GM23338 (cell line): ENCODE data around the gene FARS2. TPM values are rescaled to one million over a fixed set of nuclear protein-coding genes. Genes with fewer than 3 reads are reported as not detected.

Experiments used
- ATAC-seq: fragments of 200-7000 bp; cut with Tn5 transposase; 3 replicates; pipeline ENCODE4 v1.9.1; 2020
- DNase-seq: peaks from one replicate; pipeline ENCODE4 v3.0.0-alpha.2; 2015; ENCODE audit warnings: low spot score
- H2AFZ ChIP-seq: fragments of 200-600 bp; sonication (generic); 2 replicates; pipeline ENCODE4 v1.8.0; 2016; ENCODE audit warnings: antibody characterized with exemption, mild to moderate bottlenecking, moderate library complexity
- H3F3A ChIP-seq: fragments of 200-600 bp; sonication (generic); replicated peaks from 2 replicates; pipeline ENCODE4 v1.8.0; 2017; ENCODE audit warnings: antibody characterized with exemption, mixed run types, low read depth
- H3K27ac ChIP-seq: fragments of 200-600 bp; sonication (generic); 2 replicates; pipeline ENCODE4 v1.6.1; 2016; ENCODE audit warnings: low read depth
- H3K27me3 ChIP-seq: fragments of 200-600 bp; sonication (generic); 2 replicates; pipeline ENCODE4 v1.8.0; 2016; ENCODE audit warnings: mild to moderate bottlenecking, mixed run types, moderate library complexity; ENCODE audit not compliant: insufficient read depth
- H3K36me3 ChIP-seq: fragments of 200-600 bp; sonication (generic); 2 replicates; pipeline ENCODE4 v1.8.0; 2016; ENCODE audit warnings: mild to moderate bottlenecking; ENCODE audit not compliant: insufficient read depth
- H3K4me1 ChIP-seq: fragments of 200-600 bp; sonication (generic); 2 replicates; pipeline ENCODE4 v1.8.0; 2016; ENCODE audit warnings: mild to moderate bottlenecking, moderate library complexity; ENCODE audit not compliant: insufficient read depth
- H3K4me2 ChIP-seq: fragments of 200-600 bp; sonication (generic); 2 replicates; pipeline ENCODE4 v1.7.1; 2017; ENCODE audit warnings: mixed run types
- H3K4me3 ChIP-seq: fragments of 200-600 bp; sonication (generic); 2 replicates; pipeline ENCODE4 v1.6.1; 2016; ENCODE audit warnings: mixed run types
- H3K79me2 ChIP-seq: fragments of 200-600 bp; sonication (generic); replicated peaks from 2 replicates; pipeline ENCODE4 v1.8.0; 2017; ENCODE audit warnings: mild to moderate bottlenecking; ENCODE audit not compliant: insufficient read depth
- H3K9me2 ChIP-seq: fragments of 200-600 bp; sonication (generic); 2 replicates; pipeline ENCODE4 v1.8.0; 2017; ENCODE audit not compliant: insufficient read depth
- H4K20me1 ChIP-seq: fragments of 200-600 bp; sonication (generic); replicated peaks from 2 replicates; pipeline ENCODE4 v1.8.0; 2017; ENCODE audit warnings: mild to moderate bottlenecking; ENCODE audit not compliant: insufficient read depth
- H3K27ac Mint-ChIP-seq: 2 replicates; pipeline ENCODE4 v1.8.0; 2020; ENCODE audit warnings: inconsistent platforms, mild to moderate bottlenecking, moderate library complexity, mixed read lengths
- H3K27me3 Mint-ChIP-seq: 3 replicates; pipeline ENCODE4 v1.8.0; 2022; ENCODE audit warnings: low read depth, mild to moderate bottlenecking, moderate library complexity, mixed read lengths, inconsistent platforms; ENCODE audit not compliant: insufficient read depth, poor library complexity
- H3K36me3 Mint-ChIP-seq: 3 replicates; pipeline ENCODE4 v1.8.0; 2021; ENCODE audit warnings: low read depth, mild to moderate bottlenecking, inconsistent platforms, moderate library complexity, mixed read lengths
- H3K4me1 Mint-ChIP-seq: 3 replicates; pipeline ENCODE4 v1.8.0; 2020; ENCODE audit warnings: mild to moderate bottlenecking, inconsistent platforms, mixed read lengths
- H3K4me3 Mint-ChIP-seq: 3 replicates; pipeline ENCODE4 v1.8.0; 2021; ENCODE audit warnings: moderate library complexity, mild to moderate bottlenecking, inconsistent platforms, mixed read lengths
- H3K9me3 Mint-ChIP-seq: 3 replicates; pipeline ENCODE4 v1.8.0; 2020; ENCODE audit warnings: moderate library complexity, mild to moderate bottlenecking, inconsistent platforms, mixed read lengths
- CREB1 ChIP-seq: fragments of 250-450 bp; sonication (Bioruptor Pico); IDR thresholded peaks from 2 replicates; pipeline ENCODE4 v1.5.0; 2020; ENCODE audit warnings: low read depth, mild to moderate bottlenecking, moderate library complexity
- CTCF ChIP-seq, 2 experiments: fragments of 200-600 bp in 1 of 2; sonication (generic) in 1 of 2; conservative IDR thresholded peaks; 2 replicates each; pipeline versions ENCODE4 v1.5.1 to v1.6.1; 2016 to 2017; ENCODE audit warnings: antibody characterized with exemption in 2 of 2, low read depth in 2 of 2, mild to moderate bottlenecking in 2 of 2, moderate library complexity in 1 of 2
- ETS1 ChIP-seq: IDR thresholded peaks from 2 replicates; pipeline ENCODE4 v1.6.1; 2016; ENCODE audit warnings: antibody characterized with exemption
- EZH2 ChIP-seq: fragments of 200-600 bp; sonication (generic); IDR thresholded peaks from one replicate; pipeline ENCODE4 v1.8.0; 2017; ENCODE audit warnings: antibody characterized with exemption, mild to moderate bottlenecking, low read depth; ENCODE audit not compliant: unreplicated experiment
- EZH2phosphoT487 ChIP-seq: fragments of 200-600 bp; sonication (generic); IDR thresholded peaks from one replicate; pipeline ENCODE4 v1.8.1; 2018; ENCODE audit warnings: antibody characterized with exemption; ENCODE audit not compliant: unreplicated experiment
- JUNB ChIP-seq: IDR thresholded peaks from one replicate; pipeline ENCODE4 v1.6.1; 2016; ENCODE audit warnings: antibody characterized with exemption; ENCODE audit not compliant: unreplicated experiment
- NANOG ChIP-seq: IDR thresholded peaks from 2 replicates; pipeline ENCODE4 v1.6.1; 2016; ENCODE audit warnings: antibody characterized with exemption, borderline replicate concordance
- POLR2AphosphoS5 ChIP-seq: IDR thresholded peaks from 2 replicates; pipeline ENCODE4 v1.6.1; 2016; ENCODE audit warnings: antibody characterized with exemption, low read depth
- REST ChIP-seq: IDR thresholded peaks from one replicate; pipeline ENCODE4 v1.6.1; 2018; ENCODE audit warnings: antibody characterized with exemption; ENCODE audit not compliant: unreplicated experiment
- ZNF114 ChIP-seq: fragments of 250-450 bp; sonication (Bioruptor Pico); IDR thresholded peaks from 2 replicates; pipeline ENCODE4 v1.5.0; 2020; ENCODE audit warnings: mild to moderate bottlenecking, moderate library complexity
- ZNF331 ChIP-seq: fragments of 250-450 bp; sonication (Bioruptor Pico); IDR thresholded peaks from 2 replicates; pipeline ENCODE4 v1.5.0; 2020; ENCODE audit warnings: low read depth, mild to moderate bottlenecking, moderate library complexity
- polyA plus RNA-seq: library from polyadenylated mRNA; unstranded; fragments of >200 nt; fragmentation: Nextera tagmentation; extraction: Ambion mirVana; gene quantifications from 2 replicates; pipeline ENCODE4 v1.2.1, GENCODE V29; 2016
- total RNA-seq: library from RNA; depleted of rRNA; stranded (reverse); fragments of >200 nt; shearing (Covaris generic); gene quantifications from 2 replicates; pipeline ENCODE4 v1.2.3, GENCODE V29; 2014

Gene FARS2
- total and polyA plus RNA-seq, 2 experiments from 2014 or later: 7.6 to 19.0 TPM

- Histone ChIP-seq H3K4me2 (no peak overlapping the region), H3K4me1 (no peaks in the 10 kb centered on the region), H3K79me2 (no peaks in the 10 kb centered on the region), H4K20me1 (no peaks in the 10 kb centered on the region), H3K9me2 (no peaks in the 10 kb centered on the region), H3K27me3 (no peaks in the 10 kb centered on the region), H3K27ac (no peak overlapping the region), H2AFZ (no peak overlapping the region), H3F3A (no peaks in the 10 kb centered on the region), H3K36me3 (0 out of 2 replicates have a peak, but pooled peaks cover 2% of the 10 kb centered on the region), H3K4me3 (no peak overlapping the region)
- no peak for TF ChIP-seq REST
- no peak for TF ChIP-seq EZH2phosphoT487
- H3K27ac Mint-ChIP-seq: no peak overlapping the region
- peaks cover 2% of the 10 kb centered on the region; the same call in 1 of the 3 replicates for H3K4me1 Mint-ChIP-seq
- peaks cover 9% of the 10 kb centered on the region; the same call in 2 of the 3 replicates for H3K36me3 Mint-ChIP-seq
- H3K27me3 Mint-ChIP-seq: no peaks in the 10 kb centered on the region
- no peak for ATAC-seq
- DNase-seq: no peak
- peaks cover 10% of the 10 kb centered on the region; the same call in 2 of the 3 replicates for H3K9me3 Mint-ChIP-seq
- H3K4me3 Mint-ChIP-seq: no peak overlapping the region
These were observed 322.2 kb downstream of the FARS2 start for GRCh38 chr6:5583528-5583927.

- Histone ChIP-seq H4K20me1 (no peaks in the 10 kb centered on the region), H3K27ac (no peak overlapping the region), H3K4me2 (no peak overlapping the region), H3K79me2 (no peaks in the 10 kb centered on the region), H3K9me2 (no peaks in the 10 kb centered on the region), H3K36me3 (0 out of 2 replicates have a peak, but pooled peaks cover 2% of the 10 kb centered on the region), H2AFZ (no peak overlapping the region), H3K4me1 (no peaks in the 10 kb centered on the region), H3K4me3 (no peak overlapping the region), H3F3A (no peaks in the 10 kb centered on the region), H3K27me3 (no peaks in the 10 kb centered on the region)
- Mint-ChIP-seq H3K36me3 (peaks cover 9% of the 10 kb centered on the region; the same call in 2 of the 3 replicates), H3K9me3 (peaks cover 10% of the 10 kb centered on the region; the same call in 2 of the 3 replicates), H3K4me3 (no peak overlapping the region), H3K27ac (no peak overlapping the region), H3K4me1 (peaks cover 2% of the 10 kb centered on the region; the same call in 1 of the 3 replicates), H3K27me3 (no peaks in the 10 kb centered on the region)
- DNase-seq: no peak
- ATAC-seq: no peak
- TF ChIP-seq EZH2 (no peak), ETS1 (no peak), ZNF331 (CRISPR knock-in tag) (no peak), POLR2AphosphoS5 (no peak), JUNB (no peak), ZNF114 (CRISPR knock-in tag) (no peak), CTCF (conservative IDR thresholded peaks at IDR 0.05; ENCODE audit: low read depth in 2 of 2) (no peak), REST (no peak), NANOG (no peak), CREB1 (CRISPR knock-in tag) (no peak)
These were observed 322.8 kb downstream of the FARS2 start for GRCh38 chr6:5584078-5584482.
